ENCODE results near the gene PHF21B.

PHF21B gene

DNA sequence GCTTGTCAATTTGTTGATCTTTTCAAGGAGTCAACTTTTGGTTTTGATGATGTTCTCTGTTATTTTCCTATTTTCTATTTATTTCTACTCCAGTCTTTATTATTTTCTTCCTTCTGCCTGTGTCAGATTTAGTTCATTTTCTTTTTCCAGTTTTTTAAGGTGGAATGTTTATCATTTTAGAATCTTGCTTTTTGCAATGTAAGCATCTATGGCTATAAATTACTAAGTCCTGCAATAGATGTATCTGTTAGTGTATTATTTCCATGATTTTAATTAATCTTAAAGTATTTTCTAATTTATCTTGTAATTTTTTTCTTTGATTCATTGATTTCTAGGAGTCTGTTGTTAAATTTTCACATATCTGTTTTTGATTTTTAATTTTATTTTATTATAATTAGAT is 175.7 kb downstream of the PHF21B start:
- no peak for DNase-seq

DNA sequence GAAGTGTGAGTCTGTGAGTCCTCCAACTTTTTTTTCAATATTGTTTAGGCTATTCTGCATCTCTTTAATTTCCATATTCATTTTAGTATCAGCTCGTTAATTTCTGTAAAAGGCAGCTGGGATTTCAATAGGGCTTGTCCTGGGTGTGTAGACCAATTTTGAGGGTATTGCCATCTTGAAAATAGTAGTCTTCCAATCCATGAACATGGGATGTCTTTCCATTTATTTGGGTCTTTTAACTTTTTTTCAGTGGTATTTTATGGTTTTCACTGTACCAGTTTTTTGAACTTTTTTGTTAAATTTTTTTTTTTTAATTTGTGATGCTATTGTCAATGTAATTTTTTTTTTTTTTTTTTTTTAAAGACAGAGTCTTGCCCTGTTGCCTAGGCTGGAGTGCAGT is 177.9 kb downstream of the PHF21B start:
- DNase-seq = no peak

All from CD4-positive, alpha-beta T cell treated with Interleukin-10 for 1 hour (primary cell).